ENCODE measurements around the gene LPIN2.

DNA sequence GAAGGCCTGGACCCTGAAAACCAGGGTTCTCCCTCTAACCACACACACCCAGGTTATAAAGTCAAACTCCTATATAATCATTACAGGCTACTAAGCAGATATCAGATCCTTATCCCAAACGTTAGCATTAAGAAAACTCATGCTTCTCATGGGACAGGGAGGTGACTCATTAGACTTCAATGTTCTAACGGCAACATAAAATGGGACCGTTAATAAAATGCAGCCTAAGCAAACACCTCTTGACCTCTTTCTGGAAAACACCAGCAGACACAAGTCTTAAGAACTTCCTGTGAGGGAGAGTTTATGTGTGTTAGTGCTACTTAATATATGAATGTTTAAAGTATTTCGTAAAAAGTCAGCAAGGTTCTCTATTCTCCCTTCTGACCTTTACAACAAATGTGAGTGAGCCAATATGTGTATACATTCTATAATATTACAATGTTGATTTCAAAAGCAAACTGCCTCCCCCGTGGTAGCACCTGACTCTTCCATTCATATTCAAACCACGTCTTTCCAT, 31.7 kb downstream of the LPIN2 start:
- no peak for TF ChIP-seq POLR2A (IDR thresholded peaks at IDR 0.05)
- TF ChIP-seq, protein P1, sequence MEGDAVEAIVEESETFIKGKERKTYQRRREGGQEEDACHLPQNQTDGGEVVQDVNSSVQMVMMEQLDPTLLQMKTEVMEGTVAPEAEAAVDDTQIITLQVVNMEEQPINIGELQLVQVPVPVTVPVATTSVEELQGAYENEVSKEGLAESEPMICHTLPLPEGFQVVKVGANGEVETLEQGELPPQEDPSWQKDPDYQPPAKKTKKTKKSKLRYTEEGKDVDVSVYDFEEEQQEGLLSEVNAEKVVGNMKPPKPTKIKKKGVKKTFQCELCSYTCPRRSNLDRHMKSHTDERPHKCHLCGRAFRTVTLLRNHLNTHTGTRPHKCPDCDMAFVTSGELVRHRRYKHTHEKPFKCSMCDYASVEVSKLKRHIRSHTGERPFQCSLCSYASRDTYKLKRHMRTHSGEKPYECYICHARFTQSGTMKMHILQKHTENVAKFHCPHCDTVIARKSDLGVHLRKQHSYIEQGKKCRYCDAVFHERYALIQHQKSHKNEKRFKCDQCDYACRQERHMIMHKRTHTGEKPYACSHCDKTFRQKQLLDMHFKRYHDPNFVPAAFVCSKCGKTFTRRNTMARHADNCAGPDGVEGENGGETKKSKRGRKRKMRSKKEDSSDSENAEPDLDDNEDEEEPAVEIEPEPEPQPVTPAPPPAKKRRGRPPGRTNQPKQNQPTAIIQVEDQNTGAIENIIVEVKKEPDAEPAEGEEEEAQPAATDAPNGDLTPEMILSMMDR (IDR thresholded peaks at IDR 0.05) = no peak

Data from testis (tissue), 2 donors.